Heart left ventricle (tissue), 13 donors: Measurements from ENCODE around the gene WNT7B.

ENCODE experiments used
- CTCF ChIP-seq, 12 donors: fragments of 200-600 bp; sonication (generic) in 4 of 12; IDR thresholded peaks; one replicate each; pipeline versions ENCODE4 v1.5.0 to v1.8.0; 2018 to 2022; ENCODE audit warnings: antibody characterized with exemption in 12 of 12, mild to moderate bottlenecking in 5 of 12
- POLR2A ChIP-seq, 2 donors: fragments of 450-650 bp; IDR thresholded peaks; one replicate each; pipeline ENCODE4 v1.6.1; 2017; ENCODE audit warnings: antibody characterized with exemption in 2 of 2, mild to moderate bottlenecking in 2 of 2, moderate library complexity in 2 of 2
- donor health status: ischemic (EF 13 %, LVEDD 7.1; RV severe dilation, severe dysfunction).
- donor health status: DM: no; HTN: yes; CAD: no.
- donor health status: DM: no; HTN: no; CAD: no.
- donor health status: ischemic (EF 25% LVEDD 6.9; RV normal size, moderate dysfunction).
- donor health status: ischemic (EF 25% LVEDD 5.7; RV mildly dilated, moderate dysfunction).
- donor health status: ischemic (EF 35%, LVEDD 5.7; RV mildly dilated, moderate dysfunction).
- donor health status: nonischemic (EF 11% LVEDD 7.7; RV severe dilation, severe dysfunction).
- donor health status: DM: yes; HTN: yes; CAD: no.
- donor health status: PGD.
- donor health status: ischemic (EF 29% LVEDD 5.4; RV normal size, mild dysfunction).
- donor health status: nonischemic (EF 23%, LVEDD 6.1; RV moderate dilation, normal function).

GRCh38 chr22:45974498-45974897, 2.5 kb downstream of the WNT7B start:
- TF ChIP-seq CTCF (IDR thresholded peaks at IDR 0.05) (no peak), POLR2A (IDR thresholded peaks at IDR 0.05) (no peak)
